ENCODE data around the gene RGCC. TPM values are rescaled to one million over a fixed set of nuclear protein-coding genes. Genes with fewer than 3 reads are reported as not detected.

Gene RGCC
- 100 to 1,000 TPM in 1 of 4 donors, 10 to 100 TPM in 3; 56.5 to 142 (median 77.1) TPM for total RNA-seq

GRCh38 chr13:41456768-41457588 is at the start of gene RGCC:
RGCC (plus strand) TSS chr13:41457550; CDS start chr13:41457708, 158 bp downstream.
- intact Hi-C loops (cut with DNase I), result loop anchor here (10.0 kb wide), 1 partner anchor 198 kb away; no protein-coding TSS in a partner anchor
- no peaks in the 10 kb centered on the region for H3K9me3 ChIP-seq
- H3K27ac ChIP-seq (replicated peaks in 1 of 4), result peak within 1 kb of the TSS; percentile 57 to 74 (median 68)
- no peak for DNase-seq (ENCODE audit: extremely low spot score)
- 16% methylated on average over 17 of the region's 92 CpGs for WGBS
- peak within 1 kb of the TSS; percentile 65 to 69 (median 66) for H3K4me3 ChIP-seq
- peaks cover 12 to 40% (median 33%) of the 10 kb centered on the region in 4 donors for H3K4me1 ChIP-seq
- peaks cover 0 to 31% (median 3%) of the 10 kb centered on the region in 4 donors for H3K36me3 ChIP-seq
- H3K27me3 ChIP-seq, result peaks cover 0 to 48% (median 4%) of the 10 kb centered on the region in 4 donors
- peak; percentile 59 to 84 for TF ChIP-seq POLR2AphosphoS5 (IDR thresholded peaks at IDR 0.05)
- TF ChIP-seq POLR2A (IDR thresholded peaks at IDR 0.05; ENCODE audit: low read depth), result no peak

- Histone ChIP-seq H3K27me3 (no peaks in the 10 kb centered on the region), H3K4me1 (no peaks in the 10 kb centered on the region), H3K36me3 (no peaks in the 10 kb centered on the region), H3K4me3 (no peak overlapping the region), H3K27ac (replicated peaks in 1 of 4) (no peak overlapping the region), H3K9me3 (no peaks in the 10 kb centered on the region)
- intact Hi-C loops (cut with DNase I), result no loop called here
- TF ChIP-seq EP300 (IDR thresholded peaks at IDR 0.05), result no peak
- no peak for TF ChIP-seq POLR2AphosphoS5 (IDR thresholded peaks at IDR 0.05)
- no peak for TF ChIP-seq POLR2A (IDR thresholded peaks at IDR 0.05; ENCODE audit: low read depth)
- no peak for TF ChIP-seq CTCF (IDR thresholded peaks at IDR 0.05)
- no peak for DNase-seq (ENCODE audit: extremely low spot score)
Observed at GRCh38 chr13:41408121-41408520, 49.2 kb upstream of the RGCC start.

GRCh38 chr13:41408746-41409145 is 48.6 kb upstream of the RGCC start:
- Histone ChIP-seq H3K27ac (replicated peaks in 1 of 4) (no peak overlapping the region), H3K4me1 (no peaks in the 10 kb centered on the region), H3K4me3 (no peak overlapping the region), H3K36me3 (no peaks in the 10 kb centered on the region), H3K27me3 (no peaks in the 10 kb centered on the region), H3K9me3 (no peaks in the 10 kb centered on the region)
- TF ChIP-seq POLR2AphosphoS5 (IDR thresholded peaks at IDR 0.05), result no peak
- TF ChIP-seq EP300 (IDR thresholded peaks at IDR 0.05), result no peak
- no peak for TF ChIP-seq CTCF (IDR thresholded peaks at IDR 0.05)
- TF ChIP-seq POLR2A (IDR thresholded peaks at IDR 0.05; ENCODE audit: low read depth), result no peak
- WGBS, result 59% methylated on average over 1 of the region's 1 CpG
- intact Hi-C loops (cut with DNase I), result no loop called here
- no peak for DNase-seq (ENCODE audit: extremely low spot score)

- intact Hi-C loops (cut with DNase I), result no loop called here
- H3K36me3 ChIP-seq, result no peaks in the 10 kb centered on the region
- no peak overlapping the region for H3K4me3 ChIP-seq
- peak; percentile 50 for DNase-seq (ENCODE audit: extremely low spot score)
- WGBS, result 82% methylated on average over 2 of the region's 2 CpGs
- no peaks in the 10 kb centered on the region for H3K27me3 ChIP-seq
- TF ChIP-seq CTCF (IDR thresholded peaks at IDR 0.05), result no peak
- H3K9me3 ChIP-seq, result no peaks in the 10 kb centered on the region
- no peak overlapping the region for H3K27ac ChIP-seq (replicated peaks in 1 of 4)
- no peaks in the 10 kb centered on the region for H3K4me1 ChIP-seq
Observed at GRCh38 chr13:41409611-41410010, 47.7 kb upstream of the RGCC start.

GRCh38 chr13:41411060-41411459 is 46.3 kb upstream of the RGCC start:
- no peaks in the 10 kb centered on the region for H3K4me1 ChIP-seq
- intact Hi-C loops (cut with DNase I), result no loop called here
- H3K4me3 ChIP-seq, result no peak overlapping the region
- 91% methylated on average over 5 of the region's 5 CpGs for WGBS
- peak; percentile 19 for DNase-seq (ENCODE audit: extremely low spot score)
- TF ChIP-seq EP300 (IDR thresholded peaks at IDR 0.05) (no peak), POLR2AphosphoS5 (IDR thresholded peaks at IDR 0.05) (no peak), POLR2A (IDR thresholded peaks at IDR 0.05; ENCODE audit: low read depth) (no peak), CTCF (IDR thresholded peaks at IDR 0.05) (no peak)
- no peak overlapping the region for H3K27ac ChIP-seq (replicated peaks in 1 of 4)
- no peaks in the 10 kb centered on the region for H3K36me3 ChIP-seq
- no peaks in the 10 kb centered on the region for H3K27me3 ChIP-seq
- no peaks in the 10 kb centered on the region for H3K9me3 ChIP-seq
